ENCODE measurements around the gene EMP1.

The EMP1 gene

GRCh38 chr12:13173012-13173932, 23.3 kb upstream of the EMP1 start:
- TF ChIP-seq CREB5 (CRISPR knock-in tag; IDR thresholded peaks at IDR 0.05; ENCODE audit: low read depth) (no peak), BACH2 (CRISPR knock-in tag; IDR thresholded peaks at IDR 0.05; ENCODE audit: borderline replicate concordance) (no peak), GLIS3 (CRISPR knock-in tag; IDR thresholded peaks at IDR 0.05) (no peak), RARB (CRISPR knock-in tag; IDR thresholded peaks at IDR 0.05) (no peak), TSHZ2 (CRISPR knock-in tag; IDR thresholded peaks at IDR 0.05) (no peak), ESRRG (CRISPR knock-in tag; IDR thresholded peaks at IDR 0.05) (no peak), POU6F1 (CRISPR knock-in tag; IDR thresholded peaks at IDR 0.05; ENCODE audit: borderline replicate concordance, low read depth) (no peak), ZFP3 (CRISPR knock-in tag; IDR thresholded peaks at IDR 0.05) (no peak), TCF4 (CRISPR knock-in tag; IDR thresholded peaks at IDR 0.05; ENCODE audit: borderline replicate concordance) (no peak), ZFP30 (CRISPR knock-in tag; IDR thresholded peaks at IDR 0.05) (no peak)
- ATAC-seq, result peak; percentile 68

GRCh38 chr12:13175499-13175898, 21.0 kb upstream of the EMP1 start:
- no peak for TF ChIP-seq OSR1 (CRISPR knock-in tag; IDR thresholded peaks at IDR 0.05)
- TF ChIP-seq RARB (CRISPR knock-in tag; IDR thresholded peaks at IDR 0.05), result no peak
- no peak for TF ChIP-seq ZNF8 (CRISPR knock-in tag; IDR thresholded peaks at IDR 0.05)
- no peak for TF ChIP-seq CSDC2 (CRISPR knock-in tag; IDR thresholded peaks at IDR 0.05)
- no peak for TF ChIP-seq ZFP30 (CRISPR knock-in tag; IDR thresholded peaks at IDR 0.05)
- no peak for TF ChIP-seq TOX (CRISPR knock-in tag; IDR thresholded peaks at IDR 0.05; ENCODE audit: borderline replicate concordance)
- TF ChIP-seq ARNTL (CRISPR knock-in tag; IDR thresholded peaks at IDR 0.05; ENCODE audit: borderline replicate concordance, low read depth), result no peak
- TF ChIP-seq CREB5 (CRISPR knock-in tag; IDR thresholded peaks at IDR 0.05; ENCODE audit: low read depth), result no peak
- ATAC-seq, result no peak

- no peak for ATAC-seq
- TF ChIP-seq CREB5 (CRISPR knock-in tag; IDR thresholded peaks at IDR 0.05; ENCODE audit: low read depth) (no peak), GLIS3 (CRISPR knock-in tag; IDR thresholded peaks at IDR 0.05) (no peak), ZNF8 (CRISPR knock-in tag; IDR thresholded peaks at IDR 0.05) (no peak), POU6F1 (CRISPR knock-in tag; IDR thresholded peaks at IDR 0.05; ENCODE audit: borderline replicate concordance, low read depth) (no peak), RARB (CRISPR knock-in tag; IDR thresholded peaks at IDR 0.05) (no peak), ZNF70 (CRISPR knock-in tag; IDR thresholded peaks at IDR 0.05) (no peak), TSHZ2 (CRISPR knock-in tag; IDR thresholded peaks at IDR 0.05) (no peak), CSRNP3 (CRISPR knock-in tag; IDR thresholded peaks at IDR 0.05) (no peak), SNAI2 (CRISPR knock-in tag; IDR thresholded peaks at IDR 0.05) (no peak), ARNTL (CRISPR knock-in tag; IDR thresholded peaks at IDR 0.05; ENCODE audit: borderline replicate concordance, low read depth) (no peak), TOX (CRISPR knock-in tag; IDR thresholded peaks at IDR 0.05; ENCODE audit: borderline replicate concordance) (no peak)
These were observed 20.3 kb upstream of the EMP1 start for GRCh38 chr12:13176256-13176655.

Measured in SK-N-SH treated with all-trans-retinoic acid at 6 μM for 48 hours (cell line).